Left ventricle myocardium inferior (tissue), 1 donor: ENCODE results near the gene KIAA0319L. TPM values are rescaled to one million over a fixed set of nuclear protein-coding genes. Genes with fewer than 3 reads are reported as not detected.

Experiments used
- DNase-seq: peaks from one replicate; pipeline ENCODE4 v3.0.0-alpha.2; 2020
- H3K27ac ChIP-seq: fragments of 200-600 bp; replicated peaks from 2 replicates; pipeline ENCODE4 v1.8.0; 2021
- H3K27me3 ChIP-seq: fragments of 200-600 bp; 2 replicates; pipeline ENCODE4 v1.8.0; 2021; ENCODE audit warnings: low read depth
- H3K36me3 ChIP-seq: fragments of 200-600 bp; 2 replicates; pipeline ENCODE4 v1.8.0; 2021
- H3K4me1 ChIP-seq: fragments of 200-600 bp; 2 replicates; pipeline ENCODE4 v1.8.0; 2021
- H3K4me3 ChIP-seq: fragments of 200-600 bp; 2 replicates; pipeline ENCODE4 v1.8.0; 2021; ENCODE audit warnings: mild to moderate bottlenecking, moderate library complexity
- H3K9me3 ChIP-seq: fragments of 200-600 bp; replicated peaks from 2 replicates; pipeline ENCODE4 v1.8.0; 2021
- CTCF ChIP-seq: fragments of 200-600 bp; IDR thresholded peaks from 2 replicates; pipeline ENCODE4 v1.8.0; 2021; ENCODE audit warnings: antibody characterized with exemption, mild to moderate bottlenecking, borderline replicate concordance
- intact Hi-C: fragments of 100-400 bp; cut with micrococcal nuclease; formaldehyde crosslinking; loops from one replicate; pipeline ENCODE4 v1.11.0; 2022
- total RNA-seq: library from RNA; stranded (reverse); fragmentation: NEBNext Ultra II Directional; extraction: Animal tissue kit (Norgen Biotek cat#: 25700); gene quantifications from one replicate; pipeline ENCODE4 v1.2.1, GENCODE V29; 2021
- donor health status: DM: no; HTN: yes; CAD: no; lungs with severe emphysema.

Gene KIAA0319L
- total RNA-seq, 1 donor from 2014 or later, result 64.3 TPM

- H3K27me3 ChIP-seq, result no peaks in the 10 kb centered on the region
- no peak for TF ChIP-seq CTCF
- peaks cover 10% of the 10 kb centered on the region for H3K36me3 ChIP-seq
- H3K4me3 ChIP-seq, result no peak overlapping the region
- DNase-seq, result no peak
- H3K27ac ChIP-seq, result no peak overlapping the region
- no peaks in the 10 kb centered on the region for H3K9me3 ChIP-seq
- intact Hi-C loops, result no loop called here
- H3K4me1 ChIP-seq, result no peaks in the 10 kb centered on the region
Measured at GRCh38 chr1:35594005-35594760, 37.0 kb upstream of the KIAA0319L start.

- Histone ChIP-seq H3K27ac (no peak overlapping the region), H3K4me1 (no peaks in the 10 kb centered on the region), H3K27me3 (no peaks in the 10 kb centered on the region), H3K4me3 (no peak overlapping the region), H3K9me3 (no peaks in the 10 kb centered on the region), H3K36me3 (peaks cover 5% of the 10 kb centered on the region)
- DNase-seq, result no peak
- intact Hi-C loops, result no loop called here
- TF ChIP-seq CTCF, result no peak
Measured at GRCh38 chr1:35592991-35593769, 36.0 kb upstream of the KIAA0319L start.

- no peak overlapping the region for H3K27ac ChIP-seq
- H3K4me1 ChIP-seq, result no peaks in the 10 kb centered on the region
- H3K4me3 ChIP-seq, result no peak overlapping the region
- no peak for TF ChIP-seq CTCF
- H3K9me3 ChIP-seq, result no peaks in the 10 kb centered on the region
- no peaks in the 10 kb centered on the region for H3K27me3 ChIP-seq
- peaks cover 5% of the 10 kb centered on the region for H3K36me3 ChIP-seq
- no peak for DNase-seq
- intact Hi-C loops, result no loop called here
Measured at GRCh38 chr1:35591211-35591610, 34.0 kb upstream of the KIAA0319L start.

- H3K4me1 ChIP-seq, result no peaks in the 10 kb centered on the region
- intact Hi-C loops, result no loop called here
- H3K9me3 ChIP-seq, result no peaks in the 10 kb centered on the region
- no peak overlapping the region for H3K27ac ChIP-seq
- no peak for DNase-seq
- no peaks in the 10 kb centered on the region for H3K27me3 ChIP-seq
- H3K4me3 ChIP-seq, result no peak overlapping the region
- TF ChIP-seq CTCF, result no peak
- H3K36me3 ChIP-seq, result peaks cover 5% of the 10 kb centered on the region
Measured at GRCh38 chr1:35590476-35591040, 33.4 kb upstream of the KIAA0319L start.

GRCh38 chr1:35589516-35590427 is 32.6 kb upstream of the KIAA0319L start:
- intact Hi-C loops, result no loop called here
- peaks cover 5% of the 10 kb centered on the region for H3K36me3 ChIP-seq
- DNase-seq, result no peak
- H3K27me3 ChIP-seq, result no peaks in the 10 kb centered on the region
- H3K9me3 ChIP-seq, result no peaks in the 10 kb centered on the region
- no peak for TF ChIP-seq CTCF
- no peaks in the 10 kb centered on the region for H3K4me1 ChIP-seq
- H3K27ac ChIP-seq, result no peak overlapping the region
- no peak overlapping the region for H3K4me3 ChIP-seq
